ENCODE data around the gene COL9A3.

DNA sequence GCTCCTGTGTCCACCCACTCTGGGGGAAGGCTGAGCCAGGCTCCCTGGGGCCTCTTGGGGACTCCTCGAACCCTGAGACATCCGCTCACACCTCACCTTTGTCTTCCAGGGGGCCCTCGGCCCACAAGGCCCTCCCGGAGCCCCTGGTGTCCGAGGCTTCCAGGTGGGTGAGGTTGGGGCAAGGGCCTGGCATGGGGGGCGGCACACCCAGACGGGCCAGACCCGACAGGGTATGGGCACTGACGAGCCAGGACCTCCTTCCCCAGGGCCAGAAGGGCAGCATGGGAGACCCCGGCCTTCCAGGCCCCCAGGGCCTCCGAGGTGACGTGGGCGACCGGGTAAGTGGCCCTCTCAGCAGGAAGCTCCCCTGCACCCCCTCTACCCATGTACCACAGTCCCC lies 13.4 kb downstream of the COL9A3 start:
- TF ChIP-seq CTCF (conservative IDR thresholded peaks at IDR 0.05) (no peak), EZH2 (IDR thresholded peaks at IDR 0.05; ENCODE audit: low read depth) (no peak)

Data from PC-9 (cell line).